MCF 10A (cell line): ENCODE measurements around the gene TNIP2. TPM values are rescaled to one million over a fixed set of nuclear protein-coding genes. Genes with fewer than 3 reads are reported as not detected.

Source experiments
- BruUV-seq: library from RNA; stranded (reverse); fragments of 400-500 nt; replicated peaks from 2 replicates; lab custom pipeline; 2021; lab: Mats Ljungman, UMichigan
- CTCF ChIA-PET: fragments of 300-600 bp; sonication (Branson Sonifier 250); formaldehyde crosslinking; extraction: SDS; loops from one replicate; lab custom pipeline; 2021; ENCODE audit warnings: antibody characterized with exemption, inconsistent platforms; lab: Yijun Ruan, JAX
- POLR2A ChIA-PET: fragments of 300-600, 350-650 bp; sonication (Branson Sonifier 250); formaldehyde crosslinking; extraction: SDS; loops from one replicate; lab custom pipeline; 2020; ENCODE audit warnings: antibody characterized with exemption, inconsistent platforms; lab: Yijun Ruan, JAX
- DNase-seq: peaks from one replicate; pipeline ENCODE4 v3.0.0-alpha.2; 2018; ENCODE audit not compliant: unreplicated experiment
- H3K27ac Mint-ChIP-seq: one replicate; pipeline ENCODE4 v1.8.0; 2022; ENCODE audit warnings: mild to moderate bottlenecking, low read depth, mixed read lengths; ENCODE audit not compliant: unreplicated experiment
- H3K27me3 Mint-ChIP-seq: one replicate; pipeline ENCODE4 v1.8.0; 2022; ENCODE audit warnings: mixed read lengths; ENCODE audit not compliant: insufficient read depth, unreplicated experiment
- H3K36me3 Mint-ChIP-seq: one replicate; pipeline ENCODE4 v1.8.0; 2022; ENCODE audit warnings: mild to moderate bottlenecking, moderate library complexity, mixed read lengths; ENCODE audit not compliant: insufficient read depth, unreplicated experiment
- H3K4me1 Mint-ChIP-seq: one replicate; pipeline ENCODE4 v1.8.0; 2022; ENCODE audit warnings: mixed read lengths; ENCODE audit not compliant: insufficient read depth, unreplicated experiment
- H3K4me3 Mint-ChIP-seq: one replicate; pipeline ENCODE4 v1.8.0; 2022; ENCODE audit warnings: mild to moderate bottlenecking, moderate library complexity, mixed read lengths; ENCODE audit not compliant: unreplicated experiment
- H3K9me3 Mint-ChIP-seq: one replicate; pipeline ENCODE4 v1.8.0; 2022; ENCODE audit warnings: mixed read lengths; ENCODE audit not compliant: unreplicated experiment
- intact Hi-C: fragments of 100-400 bp; cut with micrococcal nuclease; formaldehyde crosslinking; loops from 2 replicates; pipeline ENCODE4 v1.14.1; 2022
- total RNA-seq: library from RNA; stranded (reverse); gene quantifications from 2 replicates; pipeline ENCODE4 v1.2.3, GENCODE V29; 2022
- TF ChIP-seq, protein P1 (sequence below): fragments of 200-600 bp; IDR thresholded peaks from one replicate; pipeline ENCODE4 v1.8.0; 2022; ENCODE audit warnings: antibody characterized with exemption, mild to moderate bottlenecking; ENCODE audit not compliant: unreplicated experiment

Gene TNIP2
- total RNA-seq, 1 experiment from 2014 or later: 46.1 TPM

DNA sequence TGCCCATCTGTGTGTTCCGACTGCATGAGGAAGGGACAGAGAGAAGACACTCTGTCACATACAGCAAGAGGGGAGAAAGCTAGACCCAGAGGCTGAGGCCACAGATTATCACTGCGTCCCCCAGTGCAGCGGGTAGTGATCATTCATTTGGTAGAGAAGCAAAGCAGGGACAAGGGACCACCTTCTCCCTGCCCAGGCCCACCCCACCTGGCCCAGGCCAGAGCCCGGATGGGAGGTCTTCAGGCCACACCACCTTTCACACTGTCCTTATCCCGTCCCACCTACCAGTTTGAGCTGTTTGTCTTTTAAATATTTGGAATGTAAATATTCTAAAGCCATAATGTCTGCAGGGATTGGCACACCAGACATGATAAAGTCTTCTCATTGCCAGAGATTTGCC lies 10.6 kb downstream of the TNIP2 start:
- ChIA-PET POLR2A (interaction anchor here (1.6 kb wide), 1 partner anchor 10 kb away, joined by 5 read pairs; the partner anchor contains the start of gene TNIP2), CTCF (interaction anchor here (0.6 kb wide), 1 partner anchor 40 kb away, joined by 3 read pairs; no protein-coding TSS in a partner anchor)
- TF ChIP-seq, protein P1, sequence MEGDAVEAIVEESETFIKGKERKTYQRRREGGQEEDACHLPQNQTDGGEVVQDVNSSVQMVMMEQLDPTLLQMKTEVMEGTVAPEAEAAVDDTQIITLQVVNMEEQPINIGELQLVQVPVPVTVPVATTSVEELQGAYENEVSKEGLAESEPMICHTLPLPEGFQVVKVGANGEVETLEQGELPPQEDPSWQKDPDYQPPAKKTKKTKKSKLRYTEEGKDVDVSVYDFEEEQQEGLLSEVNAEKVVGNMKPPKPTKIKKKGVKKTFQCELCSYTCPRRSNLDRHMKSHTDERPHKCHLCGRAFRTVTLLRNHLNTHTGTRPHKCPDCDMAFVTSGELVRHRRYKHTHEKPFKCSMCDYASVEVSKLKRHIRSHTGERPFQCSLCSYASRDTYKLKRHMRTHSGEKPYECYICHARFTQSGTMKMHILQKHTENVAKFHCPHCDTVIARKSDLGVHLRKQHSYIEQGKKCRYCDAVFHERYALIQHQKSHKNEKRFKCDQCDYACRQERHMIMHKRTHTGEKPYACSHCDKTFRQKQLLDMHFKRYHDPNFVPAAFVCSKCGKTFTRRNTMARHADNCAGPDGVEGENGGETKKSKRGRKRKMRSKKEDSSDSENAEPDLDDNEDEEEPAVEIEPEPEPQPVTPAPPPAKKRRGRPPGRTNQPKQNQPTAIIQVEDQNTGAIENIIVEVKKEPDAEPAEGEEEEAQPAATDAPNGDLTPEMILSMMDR: no peak
- no peaks in the 10 kb centered on the region for H3K9me3 Mint-ChIP-seq
- H3K4me1 Mint-ChIP-seq: peaks cover 16% of the 10 kb centered on the region
- no peak for DNase-seq
- no peak overlapping the region for H3K4me3 Mint-ChIP-seq
- no TSS peak for BruUV-seq
- peaks cover 47% of the 10 kb centered on the region for H3K36me3 Mint-ChIP-seq
- intact Hi-C loops: no loop called here
- no peaks in the 10 kb centered on the region for H3K27me3 Mint-ChIP-seq
- H3K27ac Mint-ChIP-seq: peak overlapping the region; percentile 67

DNA sequence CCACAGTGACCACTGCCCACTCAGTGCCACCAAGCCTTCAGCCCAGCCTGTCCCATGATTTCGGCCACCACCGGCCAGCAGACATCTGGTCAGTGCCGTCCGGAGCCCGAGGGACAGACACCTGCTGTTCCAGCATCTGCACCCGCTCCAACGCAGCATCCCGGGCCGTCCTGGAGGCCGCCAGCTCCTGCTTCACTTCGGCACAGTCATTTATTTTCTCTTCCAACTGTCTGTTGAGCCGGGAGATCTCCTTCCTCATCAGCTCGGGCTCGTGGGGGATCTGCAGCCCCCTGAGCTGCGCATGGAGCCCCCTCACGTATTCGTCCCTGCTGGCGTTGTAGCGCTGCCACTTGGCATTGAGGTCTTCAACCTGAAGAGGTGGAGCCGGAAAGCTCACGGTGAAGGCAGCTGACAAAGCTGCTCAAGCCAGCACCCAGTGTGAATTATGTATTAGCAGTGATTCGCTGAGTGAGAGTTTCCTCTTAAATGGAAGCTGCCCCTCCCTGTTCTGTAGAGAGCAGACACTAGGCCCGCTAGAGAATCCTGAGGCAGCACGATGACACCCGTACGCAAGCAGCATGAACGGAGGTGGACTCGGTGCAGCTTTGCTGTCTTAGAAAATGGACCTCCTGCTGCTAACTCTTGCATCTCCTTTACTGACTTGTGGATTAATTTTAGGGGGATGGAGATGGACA lies 11.4 kb downstream of the TNIP2 start:
- CTCF ChIA-PET: interaction anchor here (0.6 kb wide), 2 partner anchors 16 to 39 kb away, joined by 3 to 4 read pairs; no protein-coding TSS in a partner anchor
- no peak overlapping the region for H3K27ac Mint-ChIP-seq

DNA sequence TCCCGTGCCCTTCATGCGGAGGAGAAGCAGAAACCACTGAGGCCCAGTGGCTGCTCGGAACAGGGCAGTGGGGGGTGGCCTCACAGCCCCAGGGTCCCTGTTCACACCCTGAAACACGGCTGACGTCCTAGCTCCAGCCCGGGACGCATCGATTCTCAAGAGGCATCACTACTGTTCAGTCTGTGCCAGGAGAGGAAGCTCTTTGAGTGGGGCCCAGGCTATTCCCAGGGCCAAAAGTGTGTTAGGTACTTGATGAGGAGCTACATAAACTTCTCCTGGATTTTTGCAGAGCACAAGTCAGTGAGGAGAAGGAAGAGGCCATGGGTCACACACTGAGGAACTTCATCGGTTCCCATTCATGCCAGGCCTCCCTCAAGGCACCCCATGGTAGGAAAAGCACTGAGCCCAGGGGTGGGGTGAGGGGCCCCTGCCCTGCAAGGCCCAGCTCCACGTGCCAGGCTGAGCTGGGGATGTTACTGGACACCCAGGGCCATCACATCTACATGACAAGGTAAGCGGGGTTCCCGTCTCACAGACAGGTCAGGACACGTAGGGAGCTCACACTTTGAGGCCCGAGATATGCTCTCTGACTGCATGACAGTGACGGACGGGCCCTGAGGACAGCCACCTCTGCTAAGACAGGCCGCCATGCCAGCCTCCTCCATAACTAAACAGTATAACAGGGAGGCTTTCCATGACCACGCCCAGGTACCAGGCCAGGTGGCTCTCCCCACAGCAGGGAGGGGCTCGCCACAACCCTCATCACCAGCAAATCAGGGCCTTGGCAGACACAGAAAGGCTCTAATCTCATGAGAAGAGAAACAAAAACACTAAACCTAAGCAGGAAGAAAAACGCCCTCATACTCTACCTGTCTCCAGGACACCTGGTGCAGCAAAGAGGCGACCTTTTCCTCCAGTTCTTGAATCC lies 12.4 kb downstream of the TNIP2 start:
- DNase-seq: no peak
- H3K4me3 Mint-ChIP-seq: no peak overlapping the region
- TF ChIP-seq, protein P1: no peak
- POLR2A ChIA-PET: no interaction called here
- H3K36me3 Mint-ChIP-seq: peaks cover 44% of the 10 kb centered on the region
- intact Hi-C loops: no loop called here
- no peaks in the 10 kb centered on the region for H3K9me3 Mint-ChIP-seq
- H3K27me3 Mint-ChIP-seq: no peaks in the 10 kb centered on the region
- H3K27ac Mint-ChIP-seq: no peak overlapping the region
- CTCF ChIA-PET: interaction anchor here (0.6 kb wide), 2 partner anchors 15 to 38 kb away, joined by 3 to 4 read pairs; no protein-coding TSS in a partner anchor
- BruUV-seq: no TSS peak
- H3K4me1 Mint-ChIP-seq: peaks cover 16% of the 10 kb centered on the region

More for the DNA sequence above, 11.4 kb downstream of the TNIP2 start:
- POLR2A ChIA-PET: interaction anchor here (0.7 kb wide), 1 partner anchor 9 kb away, joined by 4 read pairs; no protein-coding TSS in a partner anchor
- TF ChIP-seq, protein P1: no peak
- no peak for DNase-seq
- Mint-ChIP-seq H3K4me3 (no peak overlapping the region), H3K27me3 (no peaks in the 10 kb centered on the region), H3K4me1 (peaks cover 16% of the 10 kb centered on the region), H3K9me3 (no peaks in the 10 kb centered on the region), H3K36me3 (peaks cover 44% of the 10 kb centered on the region)
- no TSS peak for BruUV-seq
- intact Hi-C loops: no loop called here
